ENCODE results near the gene CDK12. TPM values are rescaled to one million over a fixed set of nuclear protein-coding genes. Genes with fewer than 3 reads are reported as not detected.

CDK12 gene
- polyA plus RNA-seq, 2 of the 4 experiments (the other 2 are of a cell fraction), result 36.7 to 42.1 TPM

DNA sequence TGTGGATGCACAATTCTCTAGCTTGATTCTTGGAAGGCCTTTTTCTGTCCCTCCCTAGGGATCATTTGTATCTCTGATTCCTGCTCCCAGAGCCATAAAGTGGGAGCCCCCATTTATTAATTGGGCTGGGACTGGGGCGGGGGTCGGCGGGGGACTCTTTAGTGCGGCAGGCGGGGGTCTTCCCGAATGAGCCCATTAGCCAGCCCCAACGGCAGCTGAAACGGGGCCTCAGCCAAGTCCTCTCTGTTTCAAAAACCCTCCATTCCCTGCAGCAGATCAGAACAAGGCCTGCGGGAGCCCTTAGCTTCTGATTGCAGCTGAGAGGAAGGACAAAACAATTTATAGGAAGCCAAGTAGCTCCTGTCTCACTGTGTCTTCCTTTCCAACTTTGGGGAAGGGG is 79.3 kb downstream of the CDK12 start:
- Histone ChIP-seq H3K9me3 (no peaks in the 10 kb centered on the region), H3K27ac (no peak overlapping the region), H3K4me2 (no peak overlapping the region), H3K4me3 (no peak overlapping the region), H3K4me1 (no peaks in the 10 kb centered on the region)
- ChIA-PET CTCF (interaction anchor here (0.6 to 8.7 kb wide), 4 partner anchors 8 to 304 kb away, joined by 3 to 99 read pairs (median 8); no protein-coding TSS in a partner anchor), POLR2A (no interaction called here)
- no peak for FAIRE-seq
- ATAC-seq, result no peak
- TF ChIP-seq PHF8 (IDR thresholded peaks at IDR 0.05; ENCODE audit: borderline replicate concordance, low read depth), result no peak
- TF ChIP-seq MAZ (IDR thresholded peaks at IDR 0.05; ENCODE audit: borderline replicate concordance, low read depth, low read length), result no peak
- TF ChIP-seq KDM5A (IDR thresholded peaks at IDR 0.05), result no peak
- TF ChIP-seq CHD4 (IDR thresholded peaks at IDR 0.05; ENCODE audit: borderline replicate concordance), result no peak
- TF ChIP-seq SREBF2 (IDR thresholded peaks at IDR 0.05), result no peak
- TF ChIP-seq CTCF (IDR thresholded peaks at IDR 0.05), result no peak
- no peak for TF ChIP-seq ZSCAN20 (CRISPR knock-in tag; IDR thresholded peaks at IDR 0.05)
- no peak for TF ChIP-seq POLR2A (IDR thresholded peaks at IDR 0.05; ENCODE audit: low read length)
- TF ChIP-seq, protein P1, sequence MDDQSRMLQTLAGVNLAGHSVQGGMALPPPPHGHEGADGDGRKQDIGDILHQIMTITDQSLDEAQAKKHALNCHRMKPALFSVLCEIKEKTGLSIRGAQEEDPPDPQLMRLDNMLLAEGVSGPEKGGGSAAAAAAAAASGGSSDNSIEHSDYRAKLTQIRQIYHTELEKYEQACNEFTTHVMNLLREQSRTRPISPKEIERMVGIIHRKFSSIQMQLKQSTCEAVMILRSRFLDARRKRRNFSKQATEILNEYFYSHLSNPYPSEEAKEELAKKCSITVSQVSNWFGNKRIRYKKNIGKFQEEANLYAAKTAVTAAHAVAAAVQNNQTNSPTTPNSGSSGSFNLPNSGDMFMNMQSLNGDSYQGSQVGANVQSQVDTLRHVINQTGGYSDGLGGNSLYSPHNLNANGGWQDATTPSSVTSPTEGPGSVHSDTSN (IDR thresholded peaks at IDR 0.05), result no peak
- 95% methylated on average over 9 of the region's 9 CpGs for WGBS (ENCODE audit: missing lambda C conversion rate)
- DNase-seq (ENCODE audit: low read depth in 1 of 2, low spot score in 1 of 2), result no peak

DNA sequence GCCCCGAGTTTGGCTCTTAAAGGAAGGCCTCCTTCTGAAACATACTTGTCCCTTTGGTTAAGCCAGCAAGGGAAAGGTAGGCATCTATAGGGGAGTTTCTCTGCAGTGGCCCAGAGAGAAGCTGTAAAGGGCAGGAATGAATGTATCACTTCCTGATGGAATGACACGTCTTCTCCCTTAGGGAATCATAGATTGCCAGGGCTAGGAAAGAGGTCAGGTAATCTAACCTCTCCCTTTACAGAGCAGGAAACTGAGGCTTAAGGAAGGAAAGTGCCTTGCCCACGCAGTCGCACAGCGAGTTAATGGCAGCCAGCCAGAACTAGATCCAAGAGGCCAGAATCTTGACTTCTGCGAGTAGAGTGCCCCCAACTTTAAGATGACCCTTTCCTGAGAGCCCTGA is 80.4 kb downstream of the CDK12 start:
- DNase-seq (ENCODE audit: low read depth in 1 of 2, low spot score in 1 of 2) (no peak), ATAC-seq (no peak), FAIRE-seq (no peak)
- no peak overlapping the region for H3K27ac ChIP-seq
- ChIA-PET POLR2A (no interaction called here), CTCF (interaction anchor here (1.1 to 22.1 kb wide), 3 partner anchors 7 to 305 kb away, joined by 3 to 533 read pairs (median 99); partner anchors contain the start of gene PPP1R1B)
- no peak overlapping the region for H3K4me3 ChIP-seq
- no peak for TF ChIP-seq HOXB13 (CRISPR knock-in tag; IDR thresholded peaks at IDR 0.05; ENCODE audit: low read depth)
- TF ChIP-seq EHMT2 (IDR thresholded peaks at IDR 0.05; ENCODE audit: low read depth), result no peak
- TF ChIP-seq RNF2 (IDR thresholded peaks at IDR 0.05; ENCODE audit: borderline replicate concordance, low read depth), result no peak
- no peak for TF ChIP-seq HES2 (IDR thresholded peaks at IDR 0.05)
- TF ChIP-seq REST (IDR thresholded peaks at IDR 0.05), result no peak
- no peak for TF ChIP-seq HOXB5 (CRISPR knock-in tag; IDR thresholded peaks at IDR 0.05)
- no peak for TF ChIP-seq FOSL2 (IDR thresholded peaks at IDR 0.05)
- TF ChIP-seq FOSL2 (CRISPR knock-in tag; IDR thresholded peaks at IDR 0.05), result no peak
- TF ChIP-seq SMC3 (IDR thresholded peaks at IDR 0.05), result no peak
- no peak for TF ChIP-seq MAFK (IDR thresholded peaks at IDR 0.05; ENCODE audit: partially characterized antibody)
- no peak for TF ChIP-seq NPAS2 (CRISPR knock-in tag; IDR thresholded peaks at IDR 0.05; ENCODE audit: borderline replicate concordance)
- TF ChIP-seq ESRRA (IDR thresholded peaks at IDR 0.05; ENCODE audit: borderline replicate concordance, low read length), result no peak
- TF ChIP-seq ZC3H11A (IDR thresholded peaks at IDR 0.05), result no peak
- TF ChIP-seq JUN (IDR thresholded peaks at IDR 0.05), result no peak
- TF ChIP-seq FOSB (CRISPR knock-in tag; IDR thresholded peaks at IDR 0.05), result no peak
- no peak for TF ChIP-seq RFX5 (IDR thresholded peaks at IDR 0.05)
- no peaks in the 10 kb centered on the region for H3K4me1 ChIP-seq
- 78% methylated on average over 6 of the region's 6 CpGs for WGBS (ENCODE audit: missing lambda C conversion rate)
- H3K4me2 ChIP-seq, result no peak overlapping the region
- no peaks in the 10 kb centered on the region for H3K9me3 ChIP-seq
